Uterus (tissue), 2 donors: Measurements from ENCODE around the gene ITSN2.

ENCODE experiments used
- CTCF ChIP-seq, 4 experiments: fragments of 200-600 bp in 2 of 4; fragments of 450-650 bp in 2 of 4; sonication (generic) in 2 of 4; IDR thresholded peaks; one replicate each; pipeline ENCODE4 v1.5.1; 2016 to 2019; ENCODE audit warnings: antibody characterized with exemption in 4 of 4, mild to moderate bottlenecking in 2 of 4, moderate library complexity in 1 of 4
- POLR2A ChIP-seq, 2 donors: fragments of 450-650 bp; IDR thresholded peaks; one replicate each; pipeline ENCODE4 v1.6.1; 2016; ENCODE audit warnings: antibody characterized with exemption in 2 of 2, mild to moderate bottlenecking in 1 of 2, moderate library complexity in 1 of 2

- TF ChIP-seq POLR2A (IDR thresholded peaks at IDR 0.05) (no peak), CTCF (IDR thresholded peaks at IDR 0.05) (no peak)
Measured at GRCh38 chr2:24204505-24204904, 155.8 kb downstream of the ITSN2 start.
